Measurements from ENCODE around the gene ACOXL. TPM values are rescaled to one million over a fixed set of nuclear protein-coding genes. Genes with fewer than 3 reads are reported as not detected.

Gene ACOXL
- total and polyA plus RNA-seq, 4 donors: 0.13 TPM; not detected in 3

DNA sequence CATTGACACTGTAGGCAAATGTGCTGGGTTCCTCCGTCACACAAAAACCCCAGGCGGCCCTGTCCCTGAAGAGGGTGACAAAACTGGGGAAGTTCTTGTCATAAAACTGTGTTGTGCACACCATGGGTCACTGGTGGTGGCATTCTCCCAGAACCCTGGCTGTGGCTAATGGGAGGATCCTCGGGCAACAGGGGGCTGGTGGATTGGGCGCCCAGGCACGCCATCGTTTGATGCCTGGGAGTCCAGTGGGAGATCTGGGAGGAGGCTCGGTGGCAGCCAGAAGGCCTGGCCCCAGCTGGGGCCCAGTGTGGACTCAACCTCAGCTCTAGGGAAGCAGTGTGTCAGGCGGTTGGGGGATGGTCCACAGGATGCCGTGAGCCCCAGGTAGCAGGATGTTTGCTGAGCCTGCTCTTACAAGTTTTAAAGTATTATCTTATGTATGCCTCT, 140.7 kb downstream of the ACOXL start:
- no peak overlapping the region for H3K27ac ChIP-seq (ENCODE audit: low read depth in 1 of 2, low read length in 2 of 2)
- no peaks in the 10 kb centered on the region for H3K9me3 ChIP-seq (ENCODE audit: control insufficient read depth, low read length)
- 94 to 96% methylated on average over 9 of the region's 9 CpGs for WGBS, 2 donors
- intact Hi-C loops (cut with DNase I): no loop called here
- DNase-seq (no peak), ATAC-seq (ENCODE audit: low FRiP score) (no peak)
- H3K4me3 ChIP-seq (ENCODE audit: low read length in 2 of 2): no peak overlapping the region
- H3K27me3 ChIP-seq (ENCODE audit: control insufficient read depth in 1 of 2, insufficient read depth in 2 of 2, low read length in 1 of 2): no peaks in the 10 kb centered on the region
- no peaks in the 10 kb centered on the region for H3K4me1 ChIP-seq (ENCODE audit: control insufficient read depth in 1 of 2, insufficient read depth in 2 of 2, low read length in 2 of 2)
- no peaks in the 10 kb centered on the region for H3K36me3 ChIP-seq (ENCODE audit: control insufficient read depth in 1 of 2, insufficient read depth in 2 of 2, low read length in 1 of 2)

DNA sequence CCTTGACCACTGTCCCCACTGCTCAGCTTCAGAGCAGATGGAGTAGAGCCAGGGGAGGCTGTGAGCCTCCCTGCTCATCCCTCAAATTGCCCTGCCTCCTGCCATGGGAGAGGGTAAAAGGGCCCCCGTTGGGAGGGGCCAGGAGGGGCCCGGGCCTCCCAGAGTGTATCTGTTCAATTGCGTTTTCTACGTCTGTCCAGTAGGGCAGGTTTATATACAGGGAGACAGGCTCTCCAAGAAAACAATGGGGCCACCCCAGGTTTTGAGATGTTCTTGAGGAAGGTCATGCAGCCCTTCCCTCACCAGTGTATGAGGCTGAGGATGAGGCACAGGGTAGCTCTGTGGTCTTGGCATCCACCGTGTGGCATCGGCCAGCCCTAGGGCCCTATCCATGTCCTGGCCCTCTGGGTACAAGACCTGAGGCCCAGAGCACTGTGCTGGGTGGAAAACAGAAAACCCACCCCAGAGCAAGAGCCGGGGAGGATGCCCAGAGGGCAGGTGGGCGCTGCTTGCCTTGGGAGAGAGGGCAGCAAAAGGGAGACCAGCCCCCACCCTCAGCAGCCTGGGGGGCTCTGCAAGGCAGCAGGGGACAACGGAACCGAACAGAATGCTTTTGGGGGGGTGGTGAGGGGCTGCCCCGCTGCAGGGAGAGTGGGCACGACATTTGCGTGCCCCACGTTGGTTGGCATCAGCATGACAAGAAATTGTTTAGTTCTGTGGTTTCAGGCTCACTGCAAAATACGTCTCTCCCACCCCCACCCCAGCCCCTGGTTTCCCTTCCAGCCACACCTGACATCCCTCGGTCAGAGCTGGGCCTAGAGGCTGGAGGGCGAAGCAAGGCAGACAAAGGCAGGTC, 141.5 kb downstream of the ACOXL start:
- Histone ChIP-seq H3K27me3 (ENCODE audit: control insufficient read depth in 1 of 2, insufficient read depth in 2 of 2, low read length in 1 of 2) (no peaks in the 10 kb centered on the region), H3K9me3 (ENCODE audit: control insufficient read depth, low read length) (no peaks in the 10 kb centered on the region), H3K4me3 (ENCODE audit: low read length in 2 of 2) (no peak overlapping the region), H3K36me3 (ENCODE audit: control insufficient read depth in 1 of 2, insufficient read depth in 2 of 2, low read length in 1 of 2) (no peaks in the 10 kb centered on the region), H3K27ac (ENCODE audit: low read depth in 1 of 2, low read length in 2 of 2) (no peak overlapping the region), H3K4me1 (ENCODE audit: control insufficient read depth in 1 of 2, insufficient read depth in 2 of 2, low read length in 2 of 2) (no peaks in the 10 kb centered on the region)
- WGBS, 2 donors: 93 to 95% methylated on average over 17 of the region's 17 CpGs
- ATAC-seq (ENCODE audit: low FRiP score) (no peak), DNase-seq (no peak)
- intact Hi-C loops (cut with DNase I): no loop called here

- DNase-seq: no peak
- no peaks in the 10 kb centered on the region for H3K4me1 ChIP-seq (ENCODE audit: control insufficient read depth in 1 of 2, insufficient read depth in 2 of 2, low read length in 2 of 2)
- no peak overlapping the region for H3K27ac ChIP-seq (ENCODE audit: low read depth in 1 of 2, low read length in 2 of 2)
- no peak for ATAC-seq (ENCODE audit: low FRiP score)
- intact Hi-C loops (cut with DNase I): no loop called here
- no peaks in the 10 kb centered on the region for H3K27me3 ChIP-seq (ENCODE audit: control insufficient read depth in 1 of 2, insufficient read depth in 2 of 2, low read length in 1 of 2)
- no peaks in the 10 kb centered on the region for H3K36me3 ChIP-seq (ENCODE audit: control insufficient read depth in 1 of 2, insufficient read depth in 2 of 2, low read length in 1 of 2)
- no peaks in the 10 kb centered on the region for H3K9me3 ChIP-seq (ENCODE audit: control insufficient read depth, low read length)
- 88 to 89% methylated on average over 24 of the region's 24 CpGs for WGBS, 2 donors
- no peak overlapping the region for H3K4me3 ChIP-seq (ENCODE audit: low read length in 2 of 2)
Observed at GRCh38 chr2:110874453-110875383, 142.3 kb downstream of the ACOXL start.

DNA sequence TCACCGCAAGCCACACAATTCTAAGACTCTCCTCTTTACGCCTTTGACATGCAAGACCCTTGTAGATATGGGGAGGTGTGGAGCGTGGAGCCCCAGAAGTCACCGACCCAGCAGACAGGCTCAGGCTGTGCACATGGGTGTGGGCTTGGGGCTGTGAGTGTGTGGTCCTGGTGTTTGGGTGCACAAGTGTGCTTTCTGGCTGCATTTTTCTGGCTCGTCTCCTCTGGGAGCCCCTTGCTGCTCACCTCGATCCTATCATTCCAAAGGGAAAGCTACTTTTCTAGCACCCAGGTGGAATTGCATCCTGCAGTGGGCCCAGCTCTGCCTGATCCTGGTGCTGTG, 143.0 kb downstream of the ACOXL start:
- no peaks in the 10 kb centered on the region for H3K4me1 ChIP-seq (ENCODE audit: control insufficient read depth in 1 of 2, insufficient read depth in 2 of 2, low read length in 2 of 2)
- no peaks in the 10 kb centered on the region for H3K27me3 ChIP-seq (ENCODE audit: control insufficient read depth in 1 of 2, insufficient read depth in 2 of 2, low read length in 1 of 2)
- DNase-seq (no peak), ATAC-seq (ENCODE audit: low FRiP score) (no peak)
- no peak overlapping the region for H3K27ac ChIP-seq (ENCODE audit: low read depth in 1 of 2, low read length in 2 of 2)
- WGBS, 2 donors: 90 to 93% methylated on average over 6 of the region's 6 CpGs
- H3K9me3 ChIP-seq (ENCODE audit: control insufficient read depth, low read length): no peaks in the 10 kb centered on the region
- H3K36me3 ChIP-seq (ENCODE audit: control insufficient read depth in 1 of 2, insufficient read depth in 2 of 2, low read length in 1 of 2): no peaks in the 10 kb centered on the region
- intact Hi-C loops (cut with DNase I): no loop called here
- H3K4me3 ChIP-seq (ENCODE audit: low read length in 2 of 2): no peak overlapping the region

GRCh38 chr2:110876167-110876999, 144.0 kb downstream of the ACOXL start:
- no peaks in the 10 kb centered on the region for H3K36me3 ChIP-seq (ENCODE audit: control insufficient read depth in 1 of 2, insufficient read depth in 2 of 2, low read length in 1 of 2)
- DNase-seq (no peak), ATAC-seq (ENCODE audit: low FRiP score) (no peak)
- intact Hi-C loops (cut with DNase I): no loop called here
- no peaks in the 10 kb centered on the region for H3K9me3 ChIP-seq (ENCODE audit: control insufficient read depth, low read length)
- no peak overlapping the region for H3K4me3 ChIP-seq (ENCODE audit: low read length in 2 of 2)
- no peaks in the 10 kb centered on the region for H3K27me3 ChIP-seq (ENCODE audit: control insufficient read depth in 1 of 2, insufficient read depth in 2 of 2, low read length in 1 of 2)
- 91 to 92% methylated on average over 18 of the region's 18 CpGs for WGBS, 2 donors
- no peak overlapping the region for H3K27ac ChIP-seq (ENCODE audit: low read depth in 1 of 2, low read length in 2 of 2)
- no peaks in the 10 kb centered on the region for H3K4me1 ChIP-seq (ENCODE audit: control insufficient read depth in 1 of 2, insufficient read depth in 2 of 2, low read length in 2 of 2)

DNA sequence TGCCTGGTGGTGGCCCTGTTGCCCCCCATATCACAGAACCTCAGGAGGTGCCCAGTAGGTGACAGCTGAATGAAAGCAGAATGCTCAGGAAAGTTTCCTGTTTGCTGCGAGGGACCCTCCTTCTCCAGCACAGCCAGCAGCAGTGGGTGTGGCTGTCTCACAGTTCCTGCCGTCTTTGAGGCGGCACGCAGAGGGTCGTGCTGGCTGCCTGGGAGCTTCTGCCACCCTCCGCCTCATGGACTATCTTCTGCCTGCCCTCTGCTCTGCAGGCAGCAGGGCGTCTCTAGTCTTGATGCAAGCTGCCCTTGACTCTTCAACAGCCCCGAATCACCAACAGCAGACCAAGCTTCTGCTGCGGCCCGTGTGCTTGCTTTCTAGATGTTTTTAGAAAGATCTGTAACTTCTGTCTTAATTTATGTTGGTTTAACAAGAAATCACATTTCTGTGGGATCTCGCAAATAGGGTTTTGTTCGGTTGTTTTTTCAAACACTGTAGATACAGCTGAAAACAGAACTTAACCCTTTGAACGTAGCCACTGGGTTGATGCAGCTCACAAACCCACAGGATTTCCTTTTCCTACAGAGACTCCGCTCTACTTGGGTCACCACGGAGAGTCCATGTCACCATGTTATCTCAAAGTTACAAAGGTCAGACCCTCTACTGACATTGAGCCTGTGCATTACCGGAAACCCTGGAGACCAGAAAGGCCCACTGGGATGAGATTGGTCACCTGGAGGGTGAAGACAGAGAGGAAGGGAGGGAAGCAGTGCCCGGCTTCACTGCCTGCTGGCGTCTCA, 144.9 kb downstream of the ACOXL start:
- H3K36me3 ChIP-seq (ENCODE audit: control insufficient read depth in 1 of 2, insufficient read depth in 2 of 2, low read length in 1 of 2): no peaks in the 10 kb centered on the region
- no peak overlapping the region for H3K27ac ChIP-seq (ENCODE audit: low read depth in 1 of 2, low read length in 2 of 2)
- no peak overlapping the region for H3K4me3 ChIP-seq (ENCODE audit: low read length in 2 of 2)
- intact Hi-C loops (cut with DNase I): no loop called here
- H3K9me3 ChIP-seq (ENCODE audit: control insufficient read depth, low read length): no peaks in the 10 kb centered on the region
- ATAC-seq (ENCODE audit: low FRiP score): no peak
- 64 to 65% methylated on average over 18 of the region's 18 CpGs for WGBS, 2 donors
- DNase-seq: no peak
- H3K27me3 ChIP-seq (ENCODE audit: control insufficient read depth in 1 of 2, insufficient read depth in 2 of 2, low read length in 1 of 2): no peaks in the 10 kb centered on the region
- no peaks in the 10 kb centered on the region for H3K4me1 ChIP-seq (ENCODE audit: control insufficient read depth in 1 of 2, insufficient read depth in 2 of 2, low read length in 2 of 2)

DNA sequence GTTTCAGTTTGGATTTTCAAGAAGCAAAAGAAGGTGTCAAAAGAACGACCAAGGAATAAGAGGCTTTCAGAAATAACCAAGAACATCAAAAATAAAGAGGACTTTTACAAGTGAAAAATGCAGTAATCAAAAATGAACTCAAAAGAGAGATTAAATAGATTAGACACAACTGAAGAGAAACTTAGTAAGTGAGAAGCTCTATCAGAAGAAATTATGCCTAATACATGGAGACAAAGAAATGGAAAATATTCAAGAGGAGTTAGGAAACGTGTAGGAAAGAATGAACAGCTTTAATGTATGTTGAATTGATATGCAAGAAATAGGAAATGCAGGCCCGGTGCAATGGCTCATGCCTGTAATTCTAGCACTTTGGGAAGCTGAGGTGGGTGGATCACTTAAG, 145.8 kb downstream of the ACOXL start:
- no peak overlapping the region for H3K27ac ChIP-seq (ENCODE audit: low read depth in 1 of 2, low read length in 2 of 2)
- ATAC-seq (ENCODE audit: low FRiP score) (no peak), DNase-seq (no peak)
- H3K36me3 ChIP-seq (ENCODE audit: control insufficient read depth in 1 of 2, insufficient read depth in 2 of 2, low read length in 1 of 2): no peaks in the 10 kb centered on the region
- H3K27me3 ChIP-seq (ENCODE audit: control insufficient read depth in 1 of 2, insufficient read depth in 2 of 2, low read length in 1 of 2): no peaks in the 10 kb centered on the region
- no peak overlapping the region for H3K4me3 ChIP-seq (ENCODE audit: low read length in 2 of 2)
- H3K4me1 ChIP-seq (ENCODE audit: control insufficient read depth in 1 of 2, insufficient read depth in 2 of 2, low read length in 2 of 2): no peaks in the 10 kb centered on the region
- no peaks in the 10 kb centered on the region for H3K9me3 ChIP-seq (ENCODE audit: control insufficient read depth, low read length)
- intact Hi-C loops (cut with DNase I): no loop called here
- WGBS, 2 donors: 88 to 94% methylated on average over 3 of the region's 3 CpGs

- H3K9me3 ChIP-seq (ENCODE audit: control insufficient read depth, low read length): no peaks in the 10 kb centered on the region
- no peaks in the 10 kb centered on the region for H3K36me3 ChIP-seq (ENCODE audit: control insufficient read depth in 1 of 2, insufficient read depth in 2 of 2, low read length in 1 of 2)
- no peaks in the 10 kb centered on the region for H3K27me3 ChIP-seq (ENCODE audit: control insufficient read depth in 1 of 2, insufficient read depth in 2 of 2, low read length in 1 of 2)
- intact Hi-C loops (cut with DNase I): no loop called here
- no peak for DNase-seq
- no peak overlapping the region for H3K4me3 ChIP-seq (ENCODE audit: low read length in 2 of 2)
- no peak overlapping the region for H3K27ac ChIP-seq (ENCODE audit: low read depth in 1 of 2, low read length in 2 of 2)
- WGBS, 2 donors: 94% methylated on average over 6 of the region's 6 CpGs
- no peaks in the 10 kb centered on the region for H3K4me1 ChIP-seq (ENCODE audit: control insufficient read depth in 1 of 2, insufficient read depth in 2 of 2, low read length in 2 of 2)
- no peak for ATAC-seq (ENCODE audit: low FRiP score)
Observed at GRCh38 chr2:110881908-110882307, 149.5 kb downstream of the ACOXL start.
